Osteocyte (in vitro differentiated cells): ENCODE measurements around the gene SIN3B. TPM values are rescaled to one million over a fixed set of nuclear protein-coding genes. Genes with fewer than 3 reads are reported as not detected.

Source experiments
- DNase-seq: peaks from one replicate; pipeline ENCODE4 v3.0.0; 2021; ENCODE audit warnings: mixed read lengths; ENCODE audit not compliant: unreplicated experiment; ENCODE audit errors: extremely low spot score
- H3K27ac Mint-ChIP-seq: one replicate; pipeline ENCODE4 v1.8.0; 2021; ENCODE audit warnings: mild to moderate bottlenecking, mixed read lengths; ENCODE audit not compliant: unreplicated experiment
- H3K27me3 Mint-ChIP-seq: one replicate; pipeline ENCODE4 v1.8.0; 2021; ENCODE audit warnings: mixed read lengths; ENCODE audit not compliant: unreplicated experiment
- H3K36me3 Mint-ChIP-seq: one replicate; pipeline ENCODE4 v1.8.0; 2021; ENCODE audit warnings: mixed read lengths; ENCODE audit not compliant: unreplicated experiment
- H3K4me1 Mint-ChIP-seq: one replicate; pipeline ENCODE4 v1.8.0; 2021; ENCODE audit warnings: mixed read lengths; ENCODE audit not compliant: unreplicated experiment
- H3K4me3 Mint-ChIP-seq: one replicate; pipeline ENCODE4 v1.8.0; 2021; ENCODE audit warnings: mild to moderate bottlenecking, moderate library complexity, mixed read lengths; ENCODE audit not compliant: unreplicated experiment
- H3K9me3 Mint-ChIP-seq: one replicate; pipeline ENCODE4 v1.8.0; 2021; ENCODE audit warnings: mixed read lengths; ENCODE audit not compliant: unreplicated experiment
- CTCF ChIP-seq: fragments of 200-600 bp; sonication (generic); IDR thresholded peaks from 2 replicates; pipeline ENCODE4 v1.5.0; 2021; ENCODE audit warnings: antibody characterized with exemption, mild to moderate bottlenecking, moderate library complexity
- total RNA-seq: library from RNA; stranded (reverse); gene quantifications from 2 replicates; pipeline ENCODE4 v1.2.1, GENCODE V29; 2021

SIN3B gene
- total RNA-seq, 1 donor from 2014 or later: 80.0 TPM

GRCh38 chr19:16829822-16830289, 658 bp downstream of the SIN3B start:
- no peak for DNase-seq
- peaks cover 38% of the 10 kb centered on the region for H3K4me1 Mint-ChIP-seq

GRCh38 chr19:16830679-16831078, 1.5 kb downstream of the SIN3B start:
- Mint-ChIP-seq H3K4me3 (peak overlapping the region; percentile 85), H3K27me3 (no peaks in the 10 kb centered on the region), H3K4me1 (peaks cover 30% of the 10 kb centered on the region), H3K27ac (no peak overlapping the region), H3K36me3 (peaks cover 20% of the 10 kb centered on the region), H3K9me3 (no peaks in the 10 kb centered on the region)
- TF ChIP-seq CTCF: no peak
- no peak for DNase-seq

More at GRCh38 chr19:16829822-16830289, 658 bp downstream of the SIN3B start:
- no peak for TF ChIP-seq CTCF
- peaks cover 20% of the 10 kb centered on the region for H3K36me3 Mint-ChIP-seq
- peak overlapping the region; percentile 60 for H3K27ac Mint-ChIP-seq
- no peaks in the 10 kb centered on the region for H3K27me3 Mint-ChIP-seq
- peak overlapping the region; percentile 85 for H3K4me3 Mint-ChIP-seq
- no peaks in the 10 kb centered on the region for H3K9me3 Mint-ChIP-seq

DNA sequence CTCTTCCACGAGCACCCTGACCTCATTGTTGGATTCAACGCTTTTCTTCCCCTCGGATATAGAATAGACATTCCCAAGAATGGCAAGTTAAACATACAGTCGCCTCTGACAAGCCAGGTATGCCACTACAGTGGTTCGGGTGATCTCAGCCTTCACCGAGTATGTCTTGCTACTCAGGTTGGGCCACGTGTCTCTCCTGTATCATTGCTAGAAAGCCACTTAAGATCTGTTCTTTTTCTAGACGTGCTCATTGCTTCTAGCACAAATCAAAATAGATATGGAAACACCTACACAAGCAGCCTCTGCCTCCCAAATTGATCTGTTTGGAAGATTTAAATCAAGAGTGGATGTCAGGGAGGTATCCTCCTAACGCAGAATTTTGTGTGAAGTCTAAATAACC, 2.3 kb downstream of the SIN3B start:
- Mint-ChIP-seq H3K27ac (no peak overlapping the region), H3K9me3 (no peaks in the 10 kb centered on the region), H3K36me3 (peaks cover 20% of the 10 kb centered on the region), H3K4me1 (peaks cover 25% of the 10 kb centered on the region), H3K4me3 (peak overlapping the region; percentile 7), H3K27me3 (no peaks in the 10 kb centered on the region)
- TF ChIP-seq CTCF: no peak
- DNase-seq: no peak

DNA sequence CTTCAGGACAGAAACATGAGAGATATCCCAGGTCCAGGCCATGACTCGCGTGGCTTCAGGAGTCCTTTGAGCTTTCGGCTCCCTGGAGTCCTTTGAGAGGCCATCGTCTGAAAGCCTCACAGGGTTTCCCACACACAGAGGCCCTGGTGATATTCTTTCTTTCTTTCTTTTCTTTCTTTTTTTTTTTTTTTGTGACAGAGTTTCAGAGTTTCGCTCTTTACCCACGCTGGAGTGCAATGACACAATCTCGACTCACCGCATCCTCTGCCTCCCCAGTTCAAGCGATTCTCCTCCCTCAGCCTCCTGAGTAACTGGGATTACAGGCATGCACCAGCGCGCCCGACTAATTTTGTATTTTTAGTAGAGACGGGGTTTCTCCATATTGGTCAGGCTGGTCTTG, 5.5 kb downstream of the SIN3B start:
- TF ChIP-seq CTCF: no peak
- H3K27me3 Mint-ChIP-seq: no peaks in the 10 kb centered on the region
- no peak overlapping the region for H3K27ac Mint-ChIP-seq
- peaks cover 32% of the 10 kb centered on the region for H3K36me3 Mint-ChIP-seq
- H3K4me3 Mint-ChIP-seq: no peak overlapping the region
- H3K9me3 Mint-ChIP-seq: no peaks in the 10 kb centered on the region
- H3K4me1 Mint-ChIP-seq: peaks cover 17% of the 10 kb centered on the region
- DNase-seq: no peak

DNA sequence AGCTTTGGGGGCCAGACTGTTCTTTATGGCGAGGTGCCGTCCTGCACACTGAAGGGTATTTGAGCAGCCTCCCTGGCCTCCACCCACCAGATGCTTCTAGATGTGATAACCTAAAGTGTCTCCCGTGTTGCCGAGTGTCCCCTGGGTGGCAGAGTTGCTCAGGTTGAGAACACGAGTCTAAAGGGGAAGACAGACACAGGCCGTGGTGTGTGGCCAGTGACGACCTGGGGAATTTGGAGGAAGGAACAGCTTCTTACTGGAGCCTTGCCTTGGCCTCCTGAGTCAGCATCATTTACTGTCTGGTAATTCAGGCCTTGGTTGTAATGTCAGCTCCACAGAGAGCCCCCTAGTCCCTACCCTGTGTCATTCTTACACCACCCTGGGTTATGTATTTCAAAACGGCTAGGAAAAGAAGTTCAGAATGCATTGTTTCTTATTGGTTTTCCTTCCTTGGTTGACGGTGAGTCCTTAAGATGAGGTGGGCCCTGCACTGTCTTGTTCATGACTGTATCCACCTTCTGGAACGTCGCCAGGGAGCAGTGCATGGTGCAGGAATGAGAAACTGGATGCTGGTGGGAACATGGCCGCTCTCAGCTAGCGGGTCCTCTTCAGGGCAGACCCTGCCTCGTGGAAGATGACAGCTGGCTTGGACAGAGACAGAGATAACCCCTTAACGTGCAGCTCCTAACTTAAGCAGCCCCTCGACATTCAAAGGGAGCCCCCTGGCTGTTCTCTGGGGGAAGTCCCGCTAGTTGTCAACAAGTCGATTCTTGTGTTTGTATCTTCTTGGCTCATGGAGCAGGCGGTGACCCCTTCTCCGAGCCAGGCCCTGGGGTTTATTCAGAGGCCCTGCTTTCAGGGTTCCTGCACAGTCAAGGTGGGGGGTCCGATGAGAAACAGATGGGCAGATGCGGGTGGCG, 7.2 kb downstream of the SIN3B start:
- H3K4me3 Mint-ChIP-seq: no peak overlapping the region
- H3K27ac Mint-ChIP-seq: no peak overlapping the region
- TF ChIP-seq CTCF: no peak
- no peak for DNase-seq
- H3K36me3 Mint-ChIP-seq: peaks cover 27% of the 10 kb centered on the region
- H3K27me3 Mint-ChIP-seq: no peaks in the 10 kb centered on the region
- no peaks in the 10 kb centered on the region for H3K9me3 Mint-ChIP-seq
- peaks cover 5% of the 10 kb centered on the region for H3K4me1 Mint-ChIP-seq
